DMS 273 (cell line): ENCODE results near the gene RARA.

ENCODE experiments used
- DNase-seq: peaks from one replicate; lab custom pipeline; 2025; ENCODE audit not compliant: unreplicated experiment; lab: John Stamatoyannopoulos, UW

Gene RARA

DNA sequence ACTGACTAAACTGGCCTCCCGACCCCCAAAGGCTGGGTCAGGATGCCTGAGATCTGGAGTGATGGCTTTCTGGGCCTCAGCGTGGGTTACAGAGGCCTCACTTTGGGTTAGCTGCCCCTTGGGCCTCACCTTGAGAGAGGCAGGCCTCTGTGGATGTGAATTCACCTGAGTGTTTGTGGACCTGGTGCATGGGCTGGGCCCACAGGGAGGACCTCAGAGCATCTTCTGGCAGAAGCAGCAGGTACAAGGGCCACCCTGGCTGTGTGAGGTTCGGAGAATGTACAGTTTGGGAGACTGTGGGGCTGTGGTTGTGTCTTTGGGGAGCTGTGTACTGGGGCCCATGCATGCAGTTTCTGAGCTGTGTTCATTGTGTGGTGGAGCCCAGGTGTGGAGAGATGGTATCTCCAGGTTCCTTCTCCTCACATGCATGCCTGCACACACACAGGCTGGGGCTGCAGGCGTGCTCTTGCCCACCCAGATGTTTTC, 18.3 kb downstream of the RARA start:
- DNase-seq, result no peak

DNA sequence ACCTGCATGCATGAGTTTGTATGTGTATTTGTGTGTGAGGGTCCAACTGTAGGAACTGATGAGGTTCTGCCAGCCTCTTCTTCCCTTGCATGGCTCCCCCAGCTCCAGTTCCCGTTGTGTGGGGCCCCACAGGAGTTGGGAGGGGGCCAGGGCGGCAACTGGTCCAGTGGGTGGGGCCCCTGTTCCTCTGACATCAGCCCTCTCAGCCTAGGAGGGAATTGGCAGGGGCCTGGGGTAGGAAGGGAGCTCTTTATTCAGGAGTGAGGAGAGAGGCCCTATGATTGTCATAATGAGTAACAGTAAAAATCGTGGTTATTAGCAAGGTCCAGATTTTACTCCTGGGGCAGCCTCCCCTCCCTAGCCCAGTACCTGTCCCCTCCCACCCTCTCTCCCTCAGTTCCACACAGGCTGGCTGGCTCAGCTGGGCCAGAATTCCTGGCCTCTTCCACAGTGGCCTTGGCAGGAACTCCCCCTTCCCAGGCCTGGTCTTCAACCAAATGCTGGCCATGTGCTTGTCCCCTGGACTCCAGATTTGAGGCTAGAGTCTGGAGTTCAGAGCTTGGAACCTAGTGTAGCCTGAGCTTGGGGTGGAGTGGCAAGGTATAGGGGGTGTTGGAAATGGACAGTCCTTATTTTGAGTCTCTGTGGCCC, 18.9 kb downstream of the RARA start:
- DNase-seq, result peak; percentile 32

DNA sequence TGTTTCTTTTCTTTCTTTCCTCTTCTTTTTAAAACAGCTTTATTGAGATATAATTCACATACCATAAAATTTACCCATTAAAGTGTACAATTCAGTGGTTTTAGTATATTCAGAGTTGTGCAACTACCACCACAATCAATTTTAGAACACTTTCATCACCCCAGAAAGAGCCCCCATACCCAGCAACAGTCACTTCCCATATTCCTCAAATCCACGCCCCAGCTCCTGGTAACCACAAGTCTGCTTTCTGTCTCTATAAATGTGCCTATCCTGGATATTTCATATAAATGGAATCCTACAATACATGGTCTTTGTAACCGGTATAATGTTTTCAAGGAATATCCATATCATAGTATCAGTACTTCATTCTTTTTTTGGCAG, 19.4 kb downstream of the RARA start:
- no peak for DNase-seq

DNA sequence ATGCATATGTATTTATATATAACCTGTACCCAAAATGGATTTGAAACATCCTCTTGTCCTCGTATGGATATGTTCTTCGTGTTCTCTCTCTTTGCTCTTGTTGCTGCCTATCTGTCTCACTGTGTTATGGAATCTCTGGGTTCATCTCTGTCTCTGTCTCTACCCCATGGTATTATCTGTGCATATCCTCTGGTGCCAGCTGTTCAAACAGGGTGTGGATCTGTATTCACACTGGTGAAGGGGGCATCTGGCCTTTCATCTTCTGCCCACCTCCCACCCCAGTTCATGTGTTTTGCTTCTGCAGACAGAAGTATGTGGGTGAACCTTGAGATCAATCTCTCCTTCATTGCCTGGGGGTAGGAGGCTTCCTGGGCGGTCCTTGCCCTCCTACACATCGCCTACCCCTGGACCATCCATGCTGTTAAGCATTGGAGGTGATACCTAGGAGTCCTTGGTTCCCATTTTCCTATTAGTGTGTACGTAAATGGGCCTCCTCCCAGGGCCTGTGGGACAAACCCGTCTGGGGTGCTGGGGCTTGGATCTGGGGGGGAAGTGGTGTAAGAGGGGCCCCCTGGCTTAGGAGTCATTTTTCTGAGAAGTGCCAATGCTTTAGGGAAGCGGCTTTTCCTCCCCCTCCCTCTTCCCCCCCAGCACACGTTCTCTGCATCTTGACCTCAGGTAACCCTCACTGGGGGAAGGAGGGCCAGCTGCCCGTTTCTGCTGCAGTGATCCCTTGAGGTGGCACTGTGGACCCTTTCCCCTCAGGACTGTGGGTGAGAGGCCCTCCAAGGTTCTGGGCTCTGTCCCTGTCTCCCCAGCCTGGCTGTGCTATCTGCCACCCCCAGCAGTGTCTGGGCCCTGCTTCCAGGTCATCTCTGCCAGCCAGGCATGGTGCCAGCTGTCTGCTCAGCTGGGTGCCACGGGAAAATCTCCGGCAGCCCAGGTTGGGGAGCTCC, 21.1 kb downstream of the RARA start:
- peak; percentile 82 for DNase-seq

DNA sequence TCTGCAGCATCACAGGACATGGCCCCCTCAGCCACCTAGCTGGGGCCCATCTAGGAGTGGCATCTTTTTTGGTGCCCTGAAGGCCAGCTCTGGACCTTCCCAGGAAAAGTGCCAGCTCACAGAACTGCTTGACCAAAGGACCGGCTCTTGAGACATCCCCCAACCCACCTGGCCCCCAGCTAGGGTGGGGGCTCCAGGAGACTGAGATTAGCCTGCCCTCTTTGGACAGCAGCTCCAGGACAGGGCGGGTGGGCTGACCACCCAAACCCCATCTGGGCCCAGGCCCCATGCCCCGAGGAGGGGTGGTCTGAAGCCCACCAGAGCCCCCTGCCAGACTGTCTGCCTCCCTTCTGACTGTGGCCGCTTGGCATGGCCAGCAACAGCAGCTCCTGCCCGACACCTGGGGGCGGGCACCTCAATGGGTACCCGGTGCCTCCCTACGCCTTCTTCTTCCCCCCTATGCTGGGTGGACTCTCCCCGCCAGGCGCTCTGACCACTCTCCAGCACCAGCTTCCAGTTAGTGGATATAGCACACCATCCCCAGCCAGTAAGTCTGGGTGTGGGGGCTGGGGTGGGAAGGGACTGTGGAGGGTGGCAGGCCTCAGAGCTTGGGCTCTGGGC, 22.0 kb downstream of the RARA start:
- no peak for DNase-seq

DNA sequence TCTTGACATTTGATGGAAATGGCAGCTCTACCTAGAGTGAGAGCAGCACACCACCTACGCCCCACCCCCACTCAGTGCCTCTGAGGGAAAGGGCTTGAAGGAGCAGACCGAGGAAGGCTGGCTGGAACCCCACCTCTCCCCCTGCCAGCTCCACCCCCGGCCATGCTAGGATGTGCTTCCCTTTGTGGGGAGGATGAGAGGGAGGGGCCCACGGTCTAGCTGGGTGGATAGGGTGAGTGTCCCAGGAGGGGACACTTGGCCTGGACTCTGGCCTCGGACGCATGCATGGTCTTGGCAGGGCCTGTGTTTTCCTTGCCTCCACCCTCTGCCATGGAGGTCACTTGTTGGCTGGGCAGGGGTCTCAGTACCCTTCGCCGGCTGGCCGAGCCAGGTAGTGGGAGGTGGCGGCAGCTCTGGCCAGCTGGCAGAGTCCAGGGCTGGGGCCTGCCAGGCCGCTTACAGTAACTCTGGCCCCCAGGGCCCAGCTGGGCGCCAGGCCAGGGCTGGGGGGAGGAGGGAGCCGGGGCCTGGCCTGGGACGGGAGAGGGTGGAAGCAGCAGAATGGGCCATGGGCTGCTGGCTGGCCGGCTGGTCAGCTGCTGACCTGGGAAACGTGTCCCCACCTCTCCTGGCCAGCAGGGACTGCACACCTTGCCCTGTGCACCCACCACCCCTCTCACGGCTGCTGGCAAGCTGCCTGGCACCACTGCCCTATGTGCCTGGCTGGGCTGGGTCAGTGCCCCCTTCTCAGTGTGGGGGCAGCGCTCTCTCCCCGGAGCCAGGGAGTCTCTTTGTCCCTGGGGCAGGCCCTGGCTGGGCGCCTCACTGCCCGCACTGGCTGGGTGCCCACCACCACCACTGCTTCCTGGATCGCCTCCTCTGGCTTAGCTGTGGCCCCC, 23.0 kb downstream of the RARA start:
- DNase-seq, result peak; percentile 64

DNA sequence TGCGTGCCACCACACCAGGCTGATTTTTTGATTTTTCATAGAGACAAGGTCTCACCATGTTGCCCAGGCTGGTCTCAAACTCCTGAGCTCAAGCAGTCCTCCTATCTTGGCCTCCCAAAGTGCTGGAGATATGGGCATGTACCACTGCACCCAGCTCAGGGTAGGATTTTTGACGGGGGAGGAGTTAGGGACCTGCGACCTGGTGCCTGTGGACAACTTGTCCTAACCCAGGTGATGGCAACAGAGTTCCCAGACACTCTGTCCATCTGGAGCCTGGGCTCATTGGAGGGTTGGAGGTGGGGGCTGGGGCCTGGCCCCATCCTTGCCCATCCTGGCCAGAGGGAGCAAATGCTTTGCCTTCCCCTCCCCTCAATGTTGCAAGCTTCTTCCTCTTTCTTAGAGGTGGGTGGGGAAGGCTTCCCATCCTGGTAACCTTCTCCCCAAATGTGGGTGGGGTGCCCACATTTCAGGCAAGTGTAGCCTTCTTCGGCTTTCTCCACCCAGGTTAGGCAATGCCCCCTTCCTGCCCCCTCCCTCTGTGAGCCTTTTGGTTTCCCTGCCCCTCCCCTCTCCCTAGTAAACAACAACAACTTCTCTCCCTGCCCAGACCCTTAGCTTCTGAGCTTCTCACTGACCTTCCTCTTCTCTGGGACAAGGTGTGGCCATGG, 24.9 kb downstream of the RARA start:
- no peak for DNase-seq

DNA sequence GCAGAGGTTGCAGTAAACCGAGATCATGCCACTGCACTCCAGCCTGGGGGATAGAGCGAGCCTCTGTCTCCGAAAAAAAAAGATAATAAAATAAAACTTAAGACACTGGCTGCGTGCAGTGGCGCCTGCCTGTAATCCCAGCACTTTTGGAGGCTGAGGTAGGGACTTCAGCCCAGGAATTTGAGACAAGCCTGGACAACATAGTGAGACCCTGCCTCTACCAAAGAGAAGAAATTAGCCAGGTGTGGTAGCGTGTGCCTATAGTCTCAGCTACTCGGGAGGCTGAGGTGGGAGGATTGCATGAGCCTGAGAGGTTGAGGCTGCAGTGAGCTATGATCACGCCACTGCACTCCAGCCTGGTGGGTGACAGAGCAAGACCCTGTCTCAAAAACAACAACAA, 26.6 kb downstream of the RARA start:
- DNase-seq, result no peak

DNA sequence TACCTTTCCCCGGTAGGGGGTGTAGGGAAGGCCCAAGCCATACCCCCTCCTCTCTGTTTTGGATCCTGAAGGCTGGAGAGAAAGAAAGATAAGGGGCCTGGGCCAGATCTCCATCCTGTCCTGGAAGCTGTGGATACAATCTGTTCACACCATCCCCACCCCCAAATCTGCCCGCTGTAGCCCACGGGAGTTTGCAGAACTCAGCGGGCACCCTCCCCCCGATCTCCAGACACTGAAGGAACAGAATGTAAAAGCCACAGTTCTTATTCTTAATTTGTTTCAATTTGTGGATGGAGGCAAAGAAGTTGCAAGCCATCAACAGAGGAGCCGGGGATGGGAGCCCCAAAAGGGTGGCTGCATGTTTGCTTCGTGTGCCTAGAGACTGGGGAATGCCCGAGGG, 28.4 kb downstream of the RARA start:
- no peak for DNase-seq

DNA sequence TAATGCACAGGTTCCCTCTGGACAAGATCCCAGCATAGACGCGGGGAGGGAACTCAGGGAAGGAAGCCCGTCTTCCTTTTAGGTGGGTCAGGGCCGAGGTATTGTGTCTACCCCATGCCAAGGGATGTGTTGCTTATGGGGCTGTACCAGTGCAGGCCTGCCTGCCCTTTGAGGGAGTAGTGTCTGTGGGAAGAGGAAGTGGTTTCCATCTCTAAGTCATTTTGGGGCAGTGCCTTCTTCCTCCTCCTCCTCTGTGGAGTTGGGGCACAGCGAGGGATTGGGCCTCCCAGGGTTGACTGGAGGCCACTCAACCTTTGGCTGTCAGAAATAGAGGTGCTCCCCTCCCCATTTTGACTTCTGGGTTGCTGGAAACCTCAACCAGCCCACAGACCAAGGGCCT, 29.1 kb downstream of the RARA start:
- no peak for DNase-seq

DNA sequence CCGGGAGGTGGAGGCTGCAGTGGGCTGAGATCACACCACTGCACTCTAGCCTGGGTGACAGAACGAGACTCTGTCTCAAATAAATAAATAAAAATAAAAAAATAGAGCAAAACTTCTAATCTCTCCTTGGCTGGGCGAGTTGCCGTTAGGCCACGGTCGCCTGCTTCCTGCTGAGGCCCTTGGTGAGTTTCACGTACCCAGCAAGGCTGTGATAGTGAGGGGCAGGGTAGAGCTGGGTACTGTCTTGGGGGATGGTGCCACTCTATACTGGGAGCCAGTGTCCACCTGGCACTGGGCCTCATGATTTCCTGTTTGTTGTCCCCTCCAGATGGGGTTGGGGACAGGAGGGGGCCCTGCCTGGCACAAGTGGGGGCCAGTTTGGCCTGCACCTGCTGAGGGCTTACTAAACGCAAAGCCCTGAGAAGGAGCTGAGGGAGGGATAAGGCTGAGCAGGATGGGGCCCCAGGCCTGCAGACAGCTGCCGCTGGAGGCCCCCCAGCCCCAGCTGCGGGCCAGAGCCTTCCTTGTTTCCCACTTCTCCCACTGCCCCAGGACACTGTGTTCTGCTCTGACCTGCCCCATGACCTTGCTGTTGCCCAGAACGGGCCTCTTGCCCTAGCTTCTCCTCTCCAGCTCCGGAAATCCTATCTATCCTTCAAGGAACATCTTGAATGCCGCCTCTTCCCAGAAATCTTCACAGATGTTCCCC, 30.1 kb downstream of the RARA start:
- DNase-seq, result no peak

DNA sequence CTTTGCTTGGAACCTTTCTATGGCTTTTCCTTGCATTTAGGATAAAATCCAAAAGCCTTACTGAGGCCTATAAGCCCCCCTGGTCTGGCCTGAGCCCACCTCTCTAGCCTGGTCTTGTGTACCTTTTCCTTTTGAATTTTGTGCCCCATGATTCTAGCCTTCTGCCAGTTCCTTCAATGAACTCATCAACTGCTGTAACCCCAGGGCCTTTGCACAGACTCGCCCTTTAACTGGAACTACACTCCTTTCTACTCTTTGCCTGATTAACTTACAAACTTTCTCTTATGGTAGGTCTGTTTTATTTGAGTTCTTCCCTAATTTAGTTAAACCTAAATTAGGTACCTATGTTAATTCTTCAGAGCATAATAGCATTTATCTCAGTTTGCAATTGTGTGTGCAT, 31.3 kb downstream of the RARA start:
- DNase-seq, result no peak

DNA sequence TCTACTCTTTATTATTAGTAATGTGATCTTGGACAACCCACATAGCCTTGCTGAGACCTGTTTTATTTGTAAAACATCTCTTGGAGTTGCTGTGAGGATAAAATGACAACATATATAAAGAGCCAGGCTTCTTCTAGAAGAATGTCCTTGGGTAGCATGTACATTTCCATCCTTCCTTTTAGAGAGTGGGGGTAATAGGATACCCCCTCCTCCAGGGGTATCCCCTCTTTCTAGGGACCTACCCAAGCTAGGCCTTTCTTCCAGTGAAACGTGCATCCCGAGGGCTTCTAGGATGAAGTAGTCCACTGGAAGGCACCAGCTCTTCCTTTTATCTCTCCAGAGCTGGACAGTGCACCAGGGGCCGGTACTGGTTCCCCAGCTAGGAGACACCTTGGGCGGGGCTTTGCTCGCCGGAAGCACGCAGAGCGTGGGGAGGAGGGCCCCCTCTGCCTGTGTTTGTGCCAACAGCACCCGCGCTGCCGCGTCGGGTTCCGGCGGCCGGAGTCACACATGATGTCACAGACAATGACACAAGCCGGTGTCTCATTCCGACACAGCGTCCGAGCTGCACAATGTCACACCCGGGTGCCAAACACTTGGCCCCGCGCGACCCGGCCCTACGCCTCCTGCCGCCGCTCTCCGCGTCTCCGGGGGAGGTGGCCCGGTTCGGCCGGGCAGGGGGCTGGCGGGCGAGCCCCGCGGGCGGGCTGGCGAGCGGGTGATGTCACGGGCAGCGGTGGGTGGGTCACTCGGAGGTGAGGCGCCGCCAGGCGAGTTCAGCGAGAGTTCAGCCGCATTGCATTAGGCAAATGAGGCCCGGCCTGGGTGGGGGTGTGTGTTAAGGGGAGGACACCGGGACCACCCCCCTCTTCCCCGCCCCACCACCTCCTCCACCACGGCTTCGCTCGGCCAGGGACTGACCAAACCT, 32.2 kb downstream of the RARA start:
- DNase-seq, result no peak

DNA sequence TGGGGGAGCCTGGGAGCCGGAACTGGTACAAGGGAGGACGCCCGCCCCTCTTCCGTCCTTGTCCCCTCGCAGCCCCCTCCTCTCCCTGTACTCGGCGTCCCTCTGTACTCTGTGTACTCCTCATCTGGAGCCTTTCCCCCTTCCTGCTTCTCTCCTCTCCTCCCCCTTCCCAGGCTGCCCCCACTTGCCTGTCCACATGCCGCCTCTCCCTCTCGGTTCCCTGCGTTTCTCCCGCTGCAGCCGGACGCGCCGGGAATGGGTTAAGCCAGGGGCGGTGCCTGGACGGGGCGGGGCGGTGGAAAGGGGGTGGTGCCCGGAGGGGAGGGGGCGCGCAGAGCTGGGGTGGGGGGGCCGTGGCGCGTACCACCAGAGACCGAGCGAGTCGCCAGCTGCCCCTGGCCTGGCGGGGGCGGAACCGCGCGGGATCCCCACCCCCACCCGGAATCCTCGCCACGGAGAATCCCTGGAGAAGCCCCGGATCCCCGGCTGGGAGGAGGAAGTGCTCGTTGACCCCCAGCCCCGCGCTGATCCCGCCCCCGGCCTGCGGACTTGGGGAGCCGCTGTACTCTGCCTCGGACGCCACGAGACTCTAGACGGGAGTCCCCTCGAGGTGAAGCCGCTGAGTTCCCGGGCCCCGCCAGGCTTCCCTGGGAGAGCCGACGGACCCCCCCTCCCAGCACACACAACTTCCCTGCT, 33.0 kb downstream of the RARA start:
- no peak for DNase-seq

DNA sequence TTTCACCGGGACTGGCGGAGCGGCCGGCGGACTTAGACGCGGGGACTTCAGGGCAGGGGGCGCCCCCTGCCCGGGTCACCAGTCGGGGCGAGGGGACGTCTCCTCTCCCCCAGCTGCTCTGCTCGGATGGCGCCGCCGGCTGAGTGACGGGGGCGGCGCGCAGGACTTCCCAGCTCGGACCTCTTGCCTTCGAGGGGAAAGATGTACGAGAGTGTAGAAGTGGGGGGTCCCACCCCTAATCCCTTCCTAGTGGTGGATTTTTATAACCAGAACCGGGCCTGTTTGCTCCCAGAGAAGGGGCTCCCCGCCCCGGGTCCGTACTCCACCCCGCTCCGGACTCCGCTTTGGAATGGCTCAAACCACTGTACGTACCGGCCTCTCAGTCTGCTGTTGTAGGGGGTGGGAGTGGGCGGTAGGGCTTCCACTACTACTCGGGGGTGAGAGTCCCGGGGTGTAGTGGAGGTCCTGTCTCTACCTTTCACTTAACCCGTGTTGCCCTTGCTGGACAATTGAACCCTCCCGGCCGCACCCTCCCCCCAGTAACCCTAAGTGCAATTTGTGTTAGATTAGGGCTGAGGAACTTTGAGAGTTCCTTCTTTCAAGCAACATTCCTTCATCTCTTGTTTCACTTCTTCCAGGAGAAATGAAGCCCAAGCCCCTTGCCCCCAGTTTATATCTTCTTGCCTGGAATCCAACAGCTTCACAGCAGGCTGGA, 33.7 kb downstream of the RARA start:
- no peak for DNase-seq

DNA sequence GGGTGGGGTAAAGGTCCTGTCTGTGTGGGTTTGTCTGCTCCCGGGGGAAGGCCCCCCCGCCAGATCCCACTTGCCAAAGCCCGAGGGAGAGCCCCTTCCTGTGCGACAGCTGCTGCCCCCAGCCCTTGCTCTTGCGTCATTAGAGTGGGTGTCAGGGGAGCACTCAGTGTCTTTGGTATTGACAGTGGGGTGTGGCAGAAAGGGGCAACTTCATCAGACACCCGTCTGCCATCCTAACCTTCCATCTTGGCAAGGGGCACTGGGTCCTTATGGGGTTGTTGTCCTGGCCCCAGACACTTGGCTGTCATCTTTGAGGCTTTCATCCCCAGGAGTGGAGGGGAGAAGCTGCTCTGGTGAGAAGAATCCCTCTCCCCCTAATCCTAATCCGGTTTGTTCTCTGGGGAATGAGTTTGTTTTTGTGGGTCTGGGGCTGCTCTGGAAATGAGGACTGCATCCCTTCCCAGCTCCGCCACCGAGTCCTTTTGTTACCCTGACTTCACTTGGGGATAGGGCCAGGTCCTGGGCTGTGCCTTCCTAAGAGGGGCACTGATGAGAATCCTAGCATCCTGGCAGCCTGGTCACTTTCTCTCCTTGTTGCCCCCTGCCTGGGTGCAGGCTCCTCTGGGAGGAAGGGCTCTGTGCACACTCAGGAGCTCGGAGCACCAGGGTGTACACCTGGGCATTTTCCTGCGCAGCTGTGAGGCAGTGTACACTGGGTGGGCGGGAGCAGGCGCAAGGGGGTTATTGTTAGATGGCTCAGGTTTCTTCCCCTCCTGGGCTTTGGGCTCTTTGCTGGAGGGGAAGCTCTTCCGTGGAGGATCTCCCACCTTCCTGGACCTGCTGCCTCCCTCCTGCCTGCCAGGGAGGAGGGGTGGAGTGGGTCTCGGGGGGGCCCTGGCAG, 34.5 kb downstream of the RARA start:
- no peak for DNase-seq
